GM23248 (cell line): Measurements from ENCODE around the gene CDCA5. TPM values are rescaled to one million over a fixed set of nuclear protein-coding genes. Genes with fewer than 3 reads are reported as not detected.

ENCODE experiments used
- DNase-seq: peaks from one replicate; pipeline ENCODE4 v3.0.0-alpha.2; 2015
- H2AFZ ChIP-seq: fragments of 200-600 bp; sonication (generic); 2 replicates; pipeline ENCODE4 v1.6.1; 2016; ENCODE audit warnings: antibody characterized with exemption
- H3F3A ChIP-seq: fragments of 200-600 bp; sonication (generic); 2 replicates; pipeline ENCODE4 v1.6.1; 2016; ENCODE audit warnings: mild to moderate bottlenecking, antibody characterized with exemption, mixed run types; ENCODE audit not compliant: insufficient read depth
- H3K27ac ChIP-seq: fragments of 200-600 bp; sonication (generic); 2 replicates; pipeline ENCODE4 v1.5.1; 2016; ENCODE audit warnings: mild to moderate bottlenecking
- H3K27me3 ChIP-seq: fragments of 200-600 bp; sonication (generic); replicated peaks from 2 replicates; pipeline ENCODE4 v1.6.1; 2016; ENCODE audit warnings: mild to moderate bottlenecking; ENCODE audit not compliant: insufficient read depth
- H3K36me3 ChIP-seq: fragments of 200-600 bp; sonication (generic); 2 replicates; pipeline ENCODE4 v1.6.1; 2016; ENCODE audit warnings: low read depth, mild to moderate bottlenecking
- H3K4me1 ChIP-seq: fragments of 200-600 bp; sonication (generic); 2 replicates; pipeline ENCODE4 v1.6.1; 2016; ENCODE audit warnings: mild to moderate bottlenecking; ENCODE audit not compliant: insufficient read depth
- H3K4me2 ChIP-seq: fragments of 200-600 bp; sonication (generic); one replicate; pipeline ENCODE4 v1.6.1; 2016; ENCODE audit warnings: mild to moderate bottlenecking; ENCODE audit not compliant: unreplicated experiment
- H3K4me3 ChIP-seq: fragments of 200-600 bp; sonication (generic); 2 replicates; pipeline ENCODE4 v1.5.1; 2016; ENCODE audit warnings: mild to moderate bottlenecking
- H3K79me2 ChIP-seq: fragments of 200-600 bp; sonication (generic); 2 replicates; pipeline ENCODE4 v1.6.1; 2016; ENCODE audit warnings: mild to moderate bottlenecking; ENCODE audit not compliant: insufficient read depth
- H3K9ac ChIP-seq: fragments of 200-600 bp; sonication (generic); 2 replicates; pipeline ENCODE4 v1.6.1; 2016; ENCODE audit warnings: mild to moderate bottlenecking
- H3K9me2 ChIP-seq: fragments of 200-600 bp; sonication (generic); 2 replicates; pipeline ENCODE4 v1.6.1; 2016; ENCODE audit warnings: mixed run types, mild to moderate bottlenecking, moderate library complexity; ENCODE audit not compliant: insufficient read depth
- H3K9me3 ChIP-seq: fragments of 200-600 bp; sonication (generic); one replicate; pipeline ENCODE4 v1.6.1; 2017; ENCODE audit warnings: low read depth
- H4K20me1 ChIP-seq: fragments of 200-600 bp; sonication (generic); 2 replicates; pipeline ENCODE4 v1.6.0; 2016; ENCODE audit not compliant: insufficient read depth
- EZH2 ChIP-seq: fragments of 200-600 bp; sonication (generic); IDR thresholded peaks from 2 replicates; pipeline ENCODE4 v1.6.1; 2018; ENCODE audit warnings: antibody characterized with exemption, mild to moderate bottlenecking; ENCODE audit not compliant: insufficient read depth, poor library complexity, severe bottlenecking
- EZH2phosphoT487 ChIP-seq: fragments of 200-600 bp; sonication (generic); IDR thresholded peaks from 2 replicates; pipeline ENCODE4 v1.6.1; 2018; ENCODE audit warnings: antibody characterized with exemption, moderate library complexity, mild to moderate bottlenecking, low read depth; ENCODE audit not compliant: insufficient read depth
- WGBS, 2 experiments: methylation state at CpG; one replicate each; pipeline ENCODE4 v1.1.6; 2015 to 2017; ENCODE audit warnings: low lambda C conversion rate in 2 of 2, low coverage in 1 of 2; ENCODE audit errors: missing lambda C conversion rate in 2 of 2; 5-methylcytosine and 5-hydroxymethylcytosine counted together
- in situ Hi-C: fragments of 300-500 bp; cut with MboI; formaldehyde crosslinking; loops from 2 replicates; pipeline ENCODE4 v1.15.0; 2020
- polyA plus RNA-seq: library from polyadenylated mRNA; unstranded; fragments of >200 nt; fragmentation: Nextera tagmentation; extraction: Ambion mirVana; gene quantifications from 2 replicates; pipeline ENCODE4 v1.2.1, GENCODE V29; 2016
- total RNA-seq: library from RNA; depleted of rRNA; stranded (reverse); fragments of >200 nt; shearing (Covaris generic); gene quantifications from 2 replicates; pipeline ENCODE4 v1.2.3, GENCODE V29; 2014

The CDCA5 gene
- total and polyA plus RNA-seq, 2 experiments from 2014 or later: 11.9 to 16.8 TPM

GRCh38 chr11:65104628-65105027 lies 20.8 kb upstream of the CDCA5 start:
- Histone ChIP-seq H3K4me3 (no peak overlapping the region), H3K4me1 (no peaks in the 10 kb centered on the region), H3K9me3 (no peaks in the 10 kb centered on the region), H3K79me2 (peaks cover 46% of the 10 kb centered on the region), H3K36me3 (no peaks in the 10 kb centered on the region), H3K9me2 (no peaks in the 10 kb centered on the region), H3K4me2 (no peak overlapping the region), H3K9ac (no peak overlapping the region), H3K27ac (no peak overlapping the region), H3K27me3 (no peaks in the 10 kb centered on the region), H2AFZ (no peak overlapping the region), H4K20me1 (no peaks in the 10 kb centered on the region), H3F3A (no peaks in the 10 kb centered on the region)
- TF ChIP-seq EZH2: no peak
- TF ChIP-seq EZH2phosphoT487: no peak
- WGBS, 2 experiments: 75 to 83% methylated on average over 4 of the region's 4 CpGs
- no peak for DNase-seq
- in situ Hi-C loops: no loop called here

DNA sequence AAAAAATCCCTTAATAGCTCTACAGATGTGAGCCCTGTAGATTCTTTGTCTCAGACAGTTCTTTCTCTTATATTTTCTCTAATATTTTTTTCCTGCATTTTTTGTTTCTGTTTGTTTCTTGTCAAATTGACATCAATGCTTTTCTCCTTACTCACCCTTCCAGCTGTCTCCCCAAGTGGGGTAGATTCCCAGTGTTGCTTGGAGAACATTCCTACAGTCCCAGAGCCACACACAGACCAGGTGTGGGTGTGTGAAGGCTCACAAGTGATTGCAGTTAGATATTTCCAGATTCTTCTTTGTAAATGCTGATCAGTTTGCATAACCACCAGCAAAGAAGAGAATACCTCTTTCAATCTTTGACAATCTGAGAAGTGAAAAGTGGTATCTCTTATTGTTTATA lies 19.6 kb upstream of the CDCA5 start:
- peaks cover 58% of the 10 kb centered on the region for H3K79me2 ChIP-seq
- DNase-seq: no peak

DNA sequence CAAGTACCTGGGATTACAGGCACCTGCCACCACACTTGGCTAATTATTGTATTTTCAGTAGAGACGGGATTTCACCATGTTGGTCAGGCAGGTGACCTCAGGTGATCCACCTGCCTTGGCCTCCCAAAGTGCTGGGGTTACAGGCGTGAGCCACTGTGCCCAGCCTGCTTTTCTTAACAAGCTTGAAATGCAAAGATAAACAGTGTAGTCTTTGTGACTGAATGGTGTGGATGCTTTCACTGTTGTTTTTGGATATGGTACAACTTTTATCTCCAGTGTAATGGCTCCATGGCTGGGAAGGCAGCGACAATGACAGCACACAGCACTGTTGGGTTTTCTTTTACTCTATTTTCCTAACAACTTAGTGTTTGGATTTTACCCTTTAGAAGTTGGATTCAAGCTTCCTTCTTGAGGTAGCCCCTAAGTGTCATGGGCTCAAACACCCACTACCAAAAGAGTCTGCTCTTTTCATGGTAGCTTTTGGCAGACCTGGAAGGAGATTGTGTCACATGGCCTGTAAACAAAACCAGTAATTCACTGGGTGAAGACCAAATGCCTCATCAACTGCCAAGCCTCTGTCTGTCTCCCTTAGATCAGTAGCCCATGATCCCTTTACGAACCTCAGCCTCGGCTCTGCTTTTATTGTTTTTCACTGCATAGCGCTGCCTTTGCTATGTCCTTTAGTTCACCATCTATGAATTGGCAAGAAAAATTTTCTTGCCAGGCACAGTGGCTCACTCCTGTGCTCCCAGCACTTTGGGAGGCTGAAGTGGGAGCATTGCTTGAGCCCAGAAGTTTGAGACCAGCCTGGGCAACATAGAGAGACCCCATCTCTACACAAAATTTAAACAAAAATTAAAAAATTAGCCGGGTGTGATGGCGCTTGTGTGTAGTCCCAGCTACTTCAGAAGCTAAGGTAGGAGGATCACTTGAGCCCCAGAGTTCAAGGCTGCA lies 18.6 kb upstream of the CDCA5 start:
- H3K27me3 ChIP-seq: no peaks in the 10 kb centered on the region
- no peaks in the 10 kb centered on the region for H4K20me1 ChIP-seq
- peaks cover 68% of the 10 kb centered on the region for H3K79me2 ChIP-seq
- no peaks in the 10 kb centered on the region for H3K9me3 ChIP-seq
- DNase-seq: no peak
- in situ Hi-C loops: no loop called here
- no peak overlapping the region for H2AFZ ChIP-seq
- H3K27ac ChIP-seq: no peak overlapping the region
- H3K4me2 ChIP-seq: no peak overlapping the region
- no peak overlapping the region for H3K4me3 ChIP-seq
- no peaks in the 10 kb centered on the region for H3K9me2 ChIP-seq
- 0 out of 2 replicates have a peak, but pooled peaks cover 4% of the 10 kb centered on the region for H3K36me3 ChIP-seq
- no peak for TF ChIP-seq EZH2
- no peak for TF ChIP-seq EZH2phosphoT487
- H3K9ac ChIP-seq: no peak overlapping the region
- H3F3A ChIP-seq: no peaks in the 10 kb centered on the region
- peaks cover under 1% of the 10 kb centered on the region; the same call in 1 of the 2 replicates for H3K4me1 ChIP-seq
- 84 to 87% methylated on average over 8 of the region's 8 CpGs for WGBS, 2 experiments

More for the DNA sequence above, 19.6 kb upstream of the CDCA5 start:
- Histone ChIP-seq H3K36me3 (0 out of 2 replicates have a peak, but pooled peaks cover under 1% of the 10 kb centered on the region), H3K9me3 (no peaks in the 10 kb centered on the region), H3K4me1 (no peaks in the 10 kb centered on the region), H3F3A (no peaks in the 10 kb centered on the region), H3K27ac (no peak overlapping the region), H4K20me1 (no peaks in the 10 kb centered on the region), H3K27me3 (no peaks in the 10 kb centered on the region), H2AFZ (no peak overlapping the region), H3K9ac (no peak overlapping the region), H3K9me2 (no peaks in the 10 kb centered on the region), H3K4me3 (no peak overlapping the region), H3K4me2 (no peak overlapping the region)
- in situ Hi-C loops: no loop called here
- no peak for TF ChIP-seq EZH2phosphoT487
- TF ChIP-seq EZH2: no peak

DNA sequence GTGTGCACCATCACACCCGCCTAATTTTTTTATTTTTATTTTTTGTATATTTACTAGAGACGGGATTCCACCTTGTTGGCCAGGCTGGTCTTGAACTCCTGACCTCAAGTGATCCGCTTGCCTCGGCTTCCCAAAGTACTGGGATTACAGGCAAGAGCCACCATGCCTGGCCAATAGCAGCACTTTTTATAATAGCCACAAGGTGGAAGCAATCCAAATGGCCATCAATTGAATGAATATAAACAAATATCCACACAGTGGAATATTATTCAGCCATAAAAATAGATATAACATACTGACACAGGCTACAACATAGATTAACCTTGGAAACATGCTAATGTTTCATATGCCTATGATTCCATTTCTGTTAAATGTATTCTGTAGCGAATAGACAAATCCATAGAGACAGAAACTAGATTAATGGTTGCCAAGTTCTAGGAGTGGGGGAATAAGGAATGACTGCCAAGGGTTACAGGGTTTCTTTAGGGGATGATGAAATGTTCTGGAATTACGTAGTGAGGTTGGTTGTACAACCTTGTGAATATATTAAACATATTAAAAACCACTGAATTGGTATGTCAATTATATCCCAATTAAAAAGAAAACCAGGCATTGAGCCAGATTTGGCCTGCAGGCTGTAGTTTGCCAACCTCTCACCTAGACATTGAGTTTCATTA lies 17.0 kb upstream of the CDCA5 start:
- no peak overlapping the region for H3K4me3 ChIP-seq
- TF ChIP-seq EZH2phosphoT487 (no peak), EZH2 (no peak)
- H3K27ac ChIP-seq: no peak overlapping the region
- DNase-seq: no peak
- no peaks in the 10 kb centered on the region for H3F3A ChIP-seq
- peaks cover 7% of the 10 kb centered on the region; the same call in 1 of the 2 replicates for H3K4me1 ChIP-seq
- no peaks in the 10 kb centered on the region for H3K9me3 ChIP-seq
- 92% methylated on average over 6 of the region's 6 CpGs for WGBS, 2 experiments
- 0 out of 2 replicates have a peak, but pooled peaks cover 4% of the 10 kb centered on the region for H3K36me3 ChIP-seq
- no peak overlapping the region for H3K4me2 ChIP-seq
- peaks cover 81% of the 10 kb centered on the region for H3K79me2 ChIP-seq
- H3K9ac ChIP-seq: no peak overlapping the region
- H4K20me1 ChIP-seq: no peaks in the 10 kb centered on the region
- no peak overlapping the region for H2AFZ ChIP-seq
- no peaks in the 10 kb centered on the region for H3K9me2 ChIP-seq
- H3K27me3 ChIP-seq: no peaks in the 10 kb centered on the region
- in situ Hi-C loops: no loop called here
